Measurements from ENCODE around the gene LRRC2.
"Not testable (repeated sequence)": the region's sequence is repeated elsewhere in the genome, so short reads cannot be mapped to it uniquely, and the experiment has no call there.

The LRRC2 gene, protein sequence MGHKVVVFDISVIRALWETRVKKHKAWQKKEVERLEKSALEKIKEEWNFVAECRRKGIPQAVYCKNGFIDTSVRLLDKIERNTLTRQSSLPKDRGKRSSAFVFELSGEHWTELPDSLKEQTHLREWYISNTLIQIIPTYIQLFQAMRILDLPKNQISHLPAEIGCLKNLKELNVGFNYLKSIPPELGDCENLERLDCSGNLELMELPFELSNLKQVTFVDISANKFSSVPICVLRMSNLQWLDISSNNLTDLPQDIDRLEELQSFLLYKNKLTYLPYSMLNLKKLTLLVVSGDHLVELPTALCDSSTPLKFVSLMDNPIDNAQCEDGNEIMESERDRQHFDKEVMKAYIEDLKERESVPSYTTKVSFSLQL

DNA sequence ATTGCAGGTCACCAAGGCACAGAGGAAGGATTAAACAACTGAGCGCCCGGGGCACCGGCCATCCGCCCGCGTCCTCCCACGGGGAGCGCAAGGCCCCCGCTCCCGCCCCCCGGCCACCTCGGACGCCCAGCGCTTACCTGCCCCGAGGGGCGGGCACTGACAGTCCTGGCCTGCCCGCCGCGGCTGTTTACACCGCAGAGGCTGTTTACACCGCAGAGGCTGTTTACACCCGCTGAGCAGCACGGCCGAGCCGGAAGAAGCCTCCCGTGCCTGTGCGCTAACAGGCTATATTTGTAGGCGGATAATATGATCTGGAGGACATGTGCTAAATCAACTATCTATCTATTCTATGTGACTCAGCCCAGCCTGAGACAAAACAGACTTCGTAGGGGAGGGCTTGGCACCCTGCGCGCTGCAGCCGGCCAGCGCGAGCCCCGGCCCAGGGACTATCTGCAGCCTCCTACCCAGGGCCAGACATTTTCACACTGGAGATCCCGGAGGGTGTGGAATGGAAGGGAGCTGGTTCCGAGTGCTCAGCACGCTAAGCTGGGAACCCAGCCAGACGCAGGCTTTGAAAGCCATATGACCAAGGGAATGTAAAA, at the start of gene LRRC2:
Gene LRRC2, minus strand, starts transcription at position 263 of the 602 bp plus-strand sequence. CDS start 14,711 bp downstream, outside the sequence.
- peak; percentile 60 for DNase-seq

DNA sequence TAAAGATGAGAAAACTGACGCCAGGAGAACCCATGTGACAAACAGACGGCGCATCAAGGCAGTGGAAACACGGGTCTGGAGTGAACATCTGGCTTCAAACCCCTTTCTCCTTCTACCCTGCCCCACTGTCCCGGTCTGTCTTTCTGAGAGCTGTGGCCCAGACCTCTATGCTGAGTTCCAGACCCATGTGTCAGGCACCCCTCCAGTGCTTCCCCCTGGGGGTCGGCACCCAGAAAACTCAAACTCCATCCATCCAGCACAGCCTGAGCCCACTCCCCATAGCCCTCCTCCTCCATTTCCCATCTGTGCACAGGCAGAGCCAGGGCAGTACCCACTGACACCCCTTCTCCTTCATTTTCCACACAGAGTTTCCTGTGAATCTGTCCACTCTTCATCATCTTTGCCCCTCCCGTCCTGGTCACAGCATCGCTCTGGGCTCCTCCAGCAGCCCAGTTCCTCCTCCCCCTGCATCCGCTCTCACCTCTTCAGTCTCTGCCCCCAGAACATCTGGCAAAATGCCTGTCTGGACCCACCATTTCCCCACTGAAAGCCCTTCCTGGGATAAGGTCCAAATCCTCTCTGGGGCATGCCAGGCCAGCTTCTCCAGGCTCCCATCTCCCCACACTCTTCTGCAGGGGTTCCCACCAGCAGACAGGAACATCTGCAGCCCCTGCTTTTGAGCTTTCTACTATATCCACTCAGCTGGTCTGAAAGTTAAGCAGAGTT, 49.1 kb upstream of the LRRC2 start:
- no peak for DNase-seq

DNA sequence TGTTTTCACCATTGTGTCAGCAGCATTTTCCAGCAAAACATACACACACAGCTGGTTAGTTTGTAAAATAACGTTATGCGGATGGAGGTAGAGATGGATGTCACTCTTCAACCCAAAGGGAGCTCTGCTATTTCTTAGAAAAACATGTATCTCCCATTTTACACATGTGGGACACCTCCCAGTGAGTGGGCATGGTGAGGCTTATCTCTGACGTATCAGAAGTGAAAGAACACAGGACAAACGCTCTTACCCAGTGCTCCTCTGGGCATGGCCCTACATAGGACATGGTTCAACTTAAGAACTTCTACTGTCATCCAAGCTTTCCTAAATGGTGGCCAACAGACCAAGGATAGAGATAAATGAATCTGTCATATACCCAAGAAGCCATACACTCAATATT, 48.3 kb upstream of the LRRC2 start:
- no peak for DNase-seq

GRCh38 chr3:46613313-46614005, 47.4 kb upstream of the LRRC2 start:
- DNase-seq, result no peak

DNA sequence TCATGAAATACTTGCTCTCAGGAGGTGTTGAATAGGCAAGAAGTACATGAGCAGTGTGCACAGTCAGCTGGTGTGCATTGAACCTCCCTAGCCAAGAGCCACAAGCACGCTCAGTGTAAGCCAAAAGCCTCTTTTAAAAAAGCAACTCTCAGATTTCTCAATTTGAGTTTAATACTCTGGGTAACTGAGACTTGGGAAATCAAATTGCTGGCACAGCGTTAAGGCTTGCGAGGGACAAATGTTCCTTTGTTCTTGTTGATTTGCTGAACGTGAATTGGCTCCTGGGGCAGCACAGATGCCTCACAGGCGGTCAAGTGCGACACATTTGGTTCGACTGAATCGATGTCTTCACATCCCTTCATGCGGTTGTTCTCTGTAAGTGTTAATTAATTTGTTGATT, 46.2 kb upstream of the LRRC2 start, which contains the start of gene FAM240A:
Gene FAM240A, plus strand, starts transcription at position 202 of the 400 bp plus-strand sequence. Its CDS starts 159 bp downstream, at position 361.
- DNase-seq, result no peak

GRCh38 chr3:46609944-46610722, 44.0 kb upstream of the LRRC2 start:
- no peak for DNase-seq

DNA sequence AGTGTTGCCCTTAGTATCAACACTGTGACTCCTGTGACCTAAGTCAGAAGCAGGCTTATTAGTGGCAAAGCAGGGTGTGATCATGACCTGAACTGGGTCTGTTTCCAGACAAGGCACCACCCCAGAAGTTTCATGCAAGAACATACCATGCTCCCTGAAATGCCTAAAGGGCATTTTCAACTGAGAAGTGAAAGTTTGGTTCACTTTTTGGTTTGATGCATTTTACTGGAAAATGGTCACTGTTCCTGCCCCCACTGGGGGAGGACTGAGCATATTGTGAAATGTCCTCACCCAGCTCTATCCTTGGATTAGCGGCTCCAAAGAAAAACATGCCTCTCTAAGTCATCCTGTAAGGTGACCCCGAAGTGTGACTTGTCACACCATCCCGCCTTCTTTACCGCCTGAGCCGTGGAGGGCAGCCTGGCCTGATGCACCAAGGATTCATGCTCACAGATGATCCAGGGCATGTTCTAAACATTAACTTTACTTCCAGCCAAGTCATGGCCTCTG, 43.2 kb upstream of the LRRC2 start:
- no peak for DNase-seq

DNA sequence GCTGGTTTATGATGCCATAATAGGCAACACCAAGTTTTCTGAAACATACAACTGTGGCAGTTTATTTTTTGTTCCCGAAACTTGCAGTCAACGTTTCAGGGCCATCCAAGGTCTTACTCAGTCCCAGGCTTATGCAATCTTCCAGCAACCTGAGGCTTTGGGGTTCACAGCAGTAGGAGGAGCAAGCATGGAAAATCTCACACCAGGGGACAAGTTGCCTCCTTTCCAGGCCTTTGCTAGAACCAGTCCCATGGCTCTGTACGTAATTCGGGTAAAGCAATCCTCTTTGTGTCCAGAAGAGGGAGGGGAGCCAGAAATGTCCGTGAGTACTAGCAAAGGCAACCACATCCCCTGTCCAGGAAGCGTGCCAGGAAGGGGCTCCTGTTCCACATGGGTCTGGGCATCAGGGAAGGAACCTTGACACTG, 41.5 kb upstream of the LRRC2 start:
- DNase-seq, result no peak

DNA sequence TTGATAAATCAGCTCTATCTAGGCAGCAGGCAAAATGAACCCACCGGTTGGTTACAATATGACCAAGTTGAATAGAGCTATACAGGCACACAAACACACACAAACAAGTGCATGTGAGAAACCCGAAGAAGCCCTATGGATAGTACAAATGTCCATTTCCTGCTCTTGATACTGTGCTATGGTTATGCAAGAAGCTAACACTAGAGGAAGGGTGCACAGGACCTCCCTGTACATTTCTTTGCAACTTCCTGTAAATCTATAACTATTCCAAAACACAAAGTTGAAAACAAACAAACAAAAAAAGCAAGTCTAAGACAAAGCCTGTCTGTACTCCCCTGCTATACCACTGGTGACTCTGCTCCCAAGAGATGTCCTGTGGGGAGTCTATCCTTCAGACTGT, 38.0 kb upstream of the LRRC2 start:
- DNase-seq, result no peak

DNA sequence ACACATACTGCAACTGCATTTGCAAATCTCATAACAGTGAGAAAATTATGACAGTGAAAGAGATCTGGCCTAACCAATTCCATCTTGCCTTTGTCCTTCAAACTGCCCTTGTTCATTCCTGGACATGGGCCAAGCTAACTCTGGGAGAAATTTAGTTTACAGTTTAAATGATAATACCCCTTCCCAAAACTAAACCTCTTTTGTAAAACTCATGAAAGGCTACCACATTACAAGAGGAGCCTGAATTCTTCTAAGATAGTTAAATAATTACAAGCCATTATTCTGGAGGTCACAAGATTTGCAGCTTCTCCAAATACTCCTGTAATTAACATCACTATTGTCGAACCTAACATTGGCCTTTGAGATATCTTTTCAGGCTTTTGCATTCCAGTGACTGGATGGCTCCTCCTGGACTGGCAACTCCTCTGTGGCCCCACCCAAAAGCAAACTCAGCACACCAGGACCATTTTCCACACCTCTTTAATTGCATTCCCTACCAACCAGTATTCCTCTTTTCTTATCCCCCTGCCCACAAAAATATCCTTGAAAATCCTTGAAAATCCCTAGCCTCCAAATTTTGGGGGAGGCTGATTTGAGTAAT, 37.4 kb upstream of the LRRC2 start:
- DNase-seq, result no peak

- DNase-seq, result no peak
These were observed 33.5 kb upstream of the LRRC2 start for GRCh38 chr3:46599590-46599989.

DNA sequence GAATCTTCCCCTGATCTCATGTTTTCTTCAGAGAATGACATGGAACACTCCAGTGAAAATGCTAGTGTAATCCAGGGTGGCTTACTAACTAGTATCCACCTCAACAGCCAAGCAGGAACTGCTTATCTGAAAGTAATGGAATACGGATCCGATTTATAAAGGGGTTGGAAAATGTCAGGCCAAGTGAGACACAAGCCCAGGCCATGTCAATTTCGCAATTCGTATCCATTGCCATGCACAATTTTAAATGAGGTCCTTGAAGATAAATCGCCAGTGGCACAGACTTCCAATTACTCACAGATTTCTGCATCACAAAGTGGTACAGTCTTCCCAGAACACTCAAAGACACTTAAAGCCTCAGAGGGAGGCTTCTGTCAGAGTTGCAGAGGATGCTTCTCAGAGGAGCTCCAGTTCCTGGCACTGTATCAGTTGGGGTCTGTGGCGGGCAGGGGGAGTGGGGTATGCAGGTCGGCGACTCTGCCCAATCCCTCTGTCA, 29.8 kb upstream of the LRRC2 start:
- no peak for DNase-seq

GRCh38 chr3:46594723-46595122, 28.6 kb upstream of the LRRC2 start:
- no peak for DNase-seq

- no peak for DNase-seq
These were observed 27.9 kb upstream of the LRRC2 start for GRCh38 chr3:46593979-46594378.

GRCh38 chr3:46593274-46593862, 27.3 kb upstream of the LRRC2 start:
- no peak for DNase-seq

DNA sequence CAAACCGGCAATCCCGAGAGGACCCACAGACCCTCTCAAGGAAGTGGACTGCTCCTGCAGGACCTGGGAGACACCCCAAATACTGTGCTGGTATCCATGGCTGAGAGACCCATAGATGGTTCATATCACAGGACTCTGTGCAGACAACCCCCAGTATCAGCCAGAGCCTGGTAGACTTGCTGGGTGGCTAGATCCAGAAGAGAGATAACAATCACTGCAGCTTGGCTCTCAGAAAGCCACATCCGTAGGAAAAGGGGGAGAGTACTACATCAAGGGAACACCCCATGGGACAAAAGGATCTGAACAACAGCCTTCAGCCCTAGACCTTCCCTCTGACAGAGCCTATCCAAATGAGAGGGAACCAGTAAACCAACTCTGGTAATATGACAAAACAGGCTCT, 21.2 kb upstream of the LRRC2 start:
- not testable (repeated sequence) for DNase-seq

DNA sequence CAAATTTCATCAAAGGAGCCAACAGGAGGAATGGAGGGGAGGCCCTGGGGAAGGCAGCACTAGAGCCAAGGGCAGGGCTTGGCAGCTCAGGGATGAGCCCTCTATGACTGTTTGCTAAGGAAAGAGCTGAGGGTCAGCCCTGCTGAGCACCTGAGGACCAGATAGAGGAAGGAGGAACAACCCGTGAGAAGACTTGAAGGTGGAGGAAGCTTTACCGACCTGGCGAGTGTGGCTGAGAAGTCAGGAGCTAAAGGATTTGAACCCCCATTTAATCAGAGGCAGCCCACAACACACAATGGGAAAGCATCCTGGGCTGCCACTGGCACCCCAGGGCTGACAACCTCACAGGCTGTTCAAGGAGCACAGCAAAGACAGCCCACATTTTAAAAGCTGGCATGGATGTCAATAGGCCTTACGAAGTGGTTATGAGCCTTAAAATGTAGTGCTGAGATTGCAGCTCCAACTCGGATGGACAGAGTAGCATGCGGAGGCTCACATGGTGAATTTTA, 20.7 kb upstream of the LRRC2 start:
- DNase-seq, result no peak

DNA sequence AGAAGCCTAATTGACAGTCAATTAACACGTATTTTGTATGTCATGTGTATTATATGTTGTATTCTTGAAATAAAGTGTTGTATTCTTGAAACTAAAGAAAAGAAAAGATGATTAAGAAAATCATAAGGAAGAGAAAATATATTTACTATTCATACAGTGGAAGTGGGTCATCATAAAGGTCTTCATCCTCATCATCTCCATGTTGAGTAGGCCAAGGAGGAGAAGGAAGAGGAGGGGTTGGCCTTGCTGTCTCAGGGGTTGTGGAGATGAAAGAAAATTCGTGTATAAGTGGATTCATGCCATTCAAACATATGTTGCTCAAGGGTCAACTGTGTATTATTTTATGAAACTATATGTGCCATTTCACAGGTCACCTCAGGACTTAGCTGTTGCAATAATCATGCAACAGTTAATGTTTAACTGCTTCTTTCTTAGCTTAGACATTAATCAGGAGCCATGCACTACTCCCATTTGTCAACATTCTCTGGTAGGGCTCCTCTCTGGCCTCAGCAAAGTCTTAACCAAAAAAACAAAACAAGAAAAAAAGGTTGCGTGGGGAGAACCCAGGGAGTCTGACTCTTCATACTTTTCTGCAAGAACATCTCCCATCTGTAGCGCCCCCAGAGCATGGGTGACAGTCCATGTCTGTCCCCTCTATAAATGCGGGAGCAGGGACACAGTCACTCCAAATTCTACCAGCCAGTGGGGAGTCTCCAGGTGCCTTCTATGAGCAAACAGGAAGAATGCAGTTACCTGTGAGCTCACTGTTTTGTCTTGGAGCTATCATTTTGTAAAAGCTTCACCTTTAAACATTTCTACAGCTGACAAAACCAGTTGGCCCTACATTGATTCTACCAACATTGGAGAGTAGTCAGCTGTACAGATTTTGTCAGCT, 19.9 kb upstream of the LRRC2 start:
- no peak for DNase-seq

- DNase-seq, result no peak
These were observed 18.7 kb upstream of the LRRC2 start for GRCh38 chr3:46584598-46585467.

Data from CD4-positive, alpha-beta T cell treated with Interleukin-17A for 4 hours (primary cell).